HUDEP-2 (cell line): ENCODE measurements around the gene KIAA0586.
"Not testable (repeated sequence)": the region's sequence is repeated elsewhere in the genome, so short reads cannot be mapped to it uniquely, and the experiment has no call there.

Experiments used
- DNase-seq, 76 experiments: peaks; one replicate each; lab custom pipeline; 2025; ENCODE audit not compliant: unreplicated experiment in 76 of 76; lab: John Stamatoyannopoulos, UW

The KIAA0586 gene

DNA sequence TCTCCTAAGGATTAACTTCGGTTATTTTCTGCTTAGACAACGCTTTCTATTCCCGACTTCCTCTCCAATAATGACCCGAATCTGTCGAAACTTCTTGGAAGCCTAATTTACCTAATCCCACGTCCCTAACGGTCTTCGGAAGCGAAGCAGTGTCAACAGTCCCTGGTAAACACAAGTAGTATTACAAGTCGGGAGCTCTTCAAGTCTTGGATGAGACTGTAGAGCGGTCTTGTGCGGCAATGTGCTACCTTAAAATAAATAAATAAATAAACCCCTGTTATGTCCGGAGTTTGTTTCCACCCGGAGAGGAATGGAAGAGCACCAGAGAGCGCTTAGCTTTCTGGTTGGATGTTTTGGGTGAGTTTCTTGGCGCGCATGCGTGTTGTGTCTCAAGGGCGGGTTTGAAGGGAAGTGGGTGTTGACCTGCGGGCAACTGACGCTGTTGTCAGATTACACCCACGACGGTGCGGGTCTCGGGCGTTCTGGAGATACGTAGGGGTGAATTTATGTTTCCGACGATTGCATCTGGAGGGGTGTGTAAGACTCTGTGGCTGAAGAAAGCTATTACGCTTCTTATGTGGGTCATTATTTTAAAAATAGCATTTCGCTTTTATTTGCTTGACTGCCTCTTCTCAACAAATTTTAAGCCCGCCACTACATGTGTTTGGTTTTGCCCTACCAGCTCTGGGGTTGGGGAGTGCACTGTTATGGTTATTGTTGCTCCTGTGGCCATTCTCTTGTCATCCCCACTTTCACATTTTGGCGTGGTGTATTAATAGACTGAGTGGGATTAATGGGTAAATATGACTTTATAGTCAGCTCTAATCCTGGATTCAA is at the start of gene KIAA0586, which contains the start of gene TIMM9:
TSS of gene KIAA0586 (plus strand) at position 439 of the 837 bp plus-strand sequence. CDS start 546 bp downstream, outside the sequence.
TSS of gene TIMM9 (minus strand) at position 251 of the 837 bp plus-strand sequence. CDS start 15,586 bp downstream, outside the sequence.
- peak in 75 of 76 experiments; percentile 35 to 98 (median 94) for DNase-seq

DNA sequence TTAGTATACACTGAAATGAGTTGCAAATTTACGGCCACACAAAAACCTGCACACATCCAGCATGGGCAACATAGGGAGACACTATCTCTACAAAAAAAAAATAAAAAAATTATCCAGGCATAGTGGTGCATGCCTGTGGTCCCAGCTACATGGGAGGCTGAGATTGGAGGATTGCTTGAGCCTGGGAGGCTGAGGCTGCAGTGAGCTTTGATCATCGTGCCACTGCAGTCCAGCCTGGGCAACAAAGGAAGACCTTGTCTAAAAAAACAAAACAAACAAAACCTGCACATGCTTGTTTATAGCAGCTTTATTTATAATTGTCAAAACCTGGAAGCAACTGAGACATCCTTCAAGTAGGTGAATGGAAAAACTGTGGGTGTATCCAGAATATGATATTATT is 36.7 kb upstream of the KIAA0586 start:
- no peak for DNase-seq

DNA sequence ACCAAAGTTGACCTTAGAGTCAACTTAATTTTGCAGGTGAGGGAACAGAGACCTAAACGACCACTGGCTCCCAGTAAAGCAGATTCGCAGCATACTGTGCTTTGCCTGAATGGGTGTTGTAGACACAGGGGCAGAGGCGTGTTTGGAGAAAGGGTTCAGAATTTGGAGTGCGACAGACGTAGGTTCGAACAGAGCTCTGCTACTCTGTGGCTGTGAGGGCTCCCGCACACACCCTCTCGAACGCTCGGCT is 32.0 kb upstream of the KIAA0586 start:
- peak in 1 of 76 experiments; percentile 5 for DNase-seq

DNA sequence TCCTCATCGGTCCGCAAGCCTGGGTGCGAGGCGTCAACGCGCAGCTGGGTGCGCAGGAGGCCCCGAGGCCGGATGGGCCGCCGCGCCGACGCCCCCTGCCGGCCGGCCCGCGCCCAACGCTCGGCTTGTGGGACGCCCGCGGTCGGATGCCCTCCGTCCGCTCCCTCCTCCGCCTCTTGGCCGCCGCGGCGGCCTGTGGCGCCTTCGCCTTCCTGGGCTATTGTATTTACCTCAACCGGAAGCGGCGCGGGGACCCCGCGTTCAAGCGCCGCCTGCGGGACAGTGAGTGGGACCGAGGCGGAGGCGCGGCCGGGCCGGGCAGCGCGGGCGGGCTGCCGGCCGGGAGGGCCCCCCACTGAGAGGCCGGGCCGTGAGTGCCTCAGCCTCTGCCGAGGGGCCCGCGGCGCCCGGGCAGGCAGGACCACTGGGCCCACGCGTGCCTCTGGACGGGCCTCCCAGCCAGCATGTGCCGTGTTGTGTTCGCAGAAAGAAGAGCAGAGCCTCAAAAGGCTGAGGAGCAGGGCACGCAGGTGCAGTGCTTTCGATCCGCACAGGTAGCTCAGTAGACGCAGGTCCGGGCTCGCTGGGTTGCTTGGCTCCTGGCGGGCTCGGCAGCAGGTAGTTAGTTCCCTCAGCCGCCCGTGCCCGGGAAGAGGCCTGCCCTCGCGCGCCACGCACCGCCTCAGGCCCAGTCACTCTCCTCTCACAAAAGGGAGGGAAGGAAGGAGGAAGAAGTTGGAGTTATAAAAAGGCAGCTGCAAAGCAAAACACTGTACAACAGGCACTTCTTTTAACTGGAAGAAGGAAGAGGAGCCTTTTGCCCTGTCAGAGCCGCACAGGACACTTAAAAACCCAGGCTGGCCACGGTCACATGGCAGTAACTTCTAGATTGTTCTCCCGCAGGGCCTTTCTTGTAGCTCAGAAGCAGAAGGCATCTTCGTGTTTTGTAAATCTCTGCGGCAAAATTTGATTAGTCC is 31.4 kb upstream of the KIAA0586 start, which contains the start of gene TOMM20L:
TSS of gene TOMM20L (plus strand) at position 119 of the 977 bp plus-strand sequence. CDS start at position 147, 28 bp downstream.
- DNase-seq = peak in 74 of 76 experiments; percentile 9 to 84 (median 66)

DNA sequence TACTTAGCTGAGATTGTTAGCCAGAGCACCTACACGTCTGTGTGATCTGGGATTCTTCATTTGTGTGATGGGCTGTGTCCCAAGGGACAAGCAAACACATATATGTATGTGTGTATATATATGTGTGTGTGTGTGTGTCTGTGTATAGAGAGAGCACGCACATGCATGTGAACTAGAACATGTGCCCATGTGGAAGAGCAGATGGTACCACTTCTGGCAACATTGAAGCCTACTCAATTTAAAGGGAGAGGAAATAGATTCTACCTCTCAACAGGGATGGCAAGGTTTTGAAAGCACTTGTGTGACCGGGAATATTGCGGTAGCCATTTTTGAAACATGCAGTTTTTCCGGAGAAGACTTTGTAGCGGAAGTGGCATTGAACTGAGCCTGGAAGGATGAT is 30.4 kb upstream of the KIAA0586 start:
- DNase-seq = no peak

DNA sequence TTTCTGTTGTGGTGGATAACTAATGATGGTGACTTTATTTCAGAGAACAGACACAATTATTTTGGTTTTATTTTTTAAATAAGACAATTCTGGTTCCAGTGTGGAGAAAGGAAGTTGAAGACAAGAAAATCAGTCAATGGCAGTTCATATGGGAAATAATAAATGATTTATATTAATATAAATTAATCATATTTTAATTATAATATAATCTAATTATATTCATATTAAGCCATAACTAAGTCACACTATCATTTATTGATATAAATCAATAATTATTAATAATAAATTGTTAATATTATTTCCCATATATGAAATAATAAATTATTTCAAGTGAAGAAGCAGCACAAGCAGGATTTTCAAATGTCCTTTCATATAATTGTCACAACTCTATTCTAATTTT is 29.0 kb upstream of the KIAA0586 start:
- DNase-seq = no peak

DNA sequence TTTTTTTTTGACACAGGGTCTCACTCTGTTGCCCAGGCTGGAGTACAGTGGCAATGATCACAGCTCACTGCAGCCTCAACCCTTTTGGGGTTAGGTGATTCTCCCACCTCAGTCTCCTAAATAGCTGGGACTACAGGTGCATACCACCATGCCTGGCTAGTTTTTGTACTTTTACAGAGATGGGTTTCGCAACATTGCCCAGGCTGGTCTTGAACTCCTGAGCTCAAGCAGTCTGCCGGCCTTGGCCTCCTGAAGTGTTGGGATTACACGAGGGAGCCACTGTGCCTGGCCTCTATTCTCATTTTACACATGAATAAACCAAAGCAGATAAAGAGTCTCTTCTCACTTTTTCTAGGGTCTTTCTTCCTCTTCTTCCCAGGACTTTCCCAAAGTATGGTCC is 28.6 kb upstream of the KIAA0586 start:
- no peak for DNase-seq

DNA sequence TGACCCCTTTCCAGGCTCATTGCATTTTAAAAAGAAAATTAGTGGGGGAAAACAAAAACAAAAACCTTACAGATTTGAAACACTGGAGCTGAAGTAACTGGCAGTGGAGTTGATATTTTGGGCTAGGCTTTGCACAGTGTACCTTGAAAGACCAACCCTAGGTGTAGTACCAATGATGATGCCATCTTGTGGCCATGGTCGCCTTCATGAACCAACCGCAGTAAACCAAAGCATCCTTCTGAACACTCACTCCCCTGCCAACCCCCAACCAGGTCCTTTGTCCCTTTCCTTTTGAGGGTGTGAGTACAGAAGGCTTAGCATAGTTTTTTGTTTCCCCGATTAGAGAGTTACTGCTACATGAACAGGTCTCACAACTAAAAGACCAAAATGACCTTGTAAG is 25.9 kb upstream of the KIAA0586 start:
- no peak for DNase-seq

DNA sequence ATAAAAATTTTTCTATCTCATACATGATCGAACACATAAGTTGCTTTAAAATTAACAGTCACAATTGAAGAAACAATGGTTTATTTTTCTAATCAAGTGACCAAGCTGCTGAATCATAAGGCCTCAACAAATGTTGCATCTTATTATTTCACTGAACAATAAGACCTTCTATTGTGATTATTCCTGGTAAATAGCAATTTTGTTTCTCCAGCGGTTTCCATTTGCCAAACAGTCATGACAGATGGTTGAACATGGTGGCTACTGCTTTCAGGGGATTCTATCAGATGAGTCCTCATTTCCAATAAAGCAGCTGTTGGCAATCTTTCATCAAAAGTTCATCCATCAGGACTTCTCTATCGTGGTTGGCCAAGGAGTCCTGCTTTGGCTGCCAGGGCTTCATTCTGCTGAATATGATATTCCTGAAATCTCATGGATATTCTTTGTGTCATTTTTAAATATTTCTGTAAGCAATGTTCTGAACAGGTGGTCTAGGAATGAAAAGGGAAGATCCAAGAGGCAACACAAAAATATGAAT is 18.8 kb upstream of the KIAA0586 start:
- DNase-seq = no peak

DNA sequence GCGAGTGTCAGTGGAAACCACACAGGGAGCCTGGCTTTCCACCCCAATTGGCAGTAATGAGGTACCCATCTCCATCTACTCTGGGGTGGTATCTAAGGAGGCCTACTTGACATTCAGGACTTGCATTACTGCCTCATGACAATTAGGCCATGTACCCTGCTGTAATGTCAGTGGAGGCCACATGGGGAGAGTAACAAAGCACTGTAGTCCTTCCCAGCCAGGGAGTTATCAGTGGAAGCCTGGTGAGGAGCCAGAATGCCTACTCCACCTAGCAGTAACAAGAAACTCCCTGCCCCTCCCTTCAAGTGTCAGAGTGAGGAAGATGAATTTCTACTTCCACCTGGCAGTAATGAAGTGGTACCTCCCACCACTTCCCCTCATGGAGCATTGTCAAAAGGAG is 12.7 kb upstream of the KIAA0586 start:
- peak in 71 of 76 experiments; percentile 15 to 80 (median 54) for DNase-seq

DNA sequence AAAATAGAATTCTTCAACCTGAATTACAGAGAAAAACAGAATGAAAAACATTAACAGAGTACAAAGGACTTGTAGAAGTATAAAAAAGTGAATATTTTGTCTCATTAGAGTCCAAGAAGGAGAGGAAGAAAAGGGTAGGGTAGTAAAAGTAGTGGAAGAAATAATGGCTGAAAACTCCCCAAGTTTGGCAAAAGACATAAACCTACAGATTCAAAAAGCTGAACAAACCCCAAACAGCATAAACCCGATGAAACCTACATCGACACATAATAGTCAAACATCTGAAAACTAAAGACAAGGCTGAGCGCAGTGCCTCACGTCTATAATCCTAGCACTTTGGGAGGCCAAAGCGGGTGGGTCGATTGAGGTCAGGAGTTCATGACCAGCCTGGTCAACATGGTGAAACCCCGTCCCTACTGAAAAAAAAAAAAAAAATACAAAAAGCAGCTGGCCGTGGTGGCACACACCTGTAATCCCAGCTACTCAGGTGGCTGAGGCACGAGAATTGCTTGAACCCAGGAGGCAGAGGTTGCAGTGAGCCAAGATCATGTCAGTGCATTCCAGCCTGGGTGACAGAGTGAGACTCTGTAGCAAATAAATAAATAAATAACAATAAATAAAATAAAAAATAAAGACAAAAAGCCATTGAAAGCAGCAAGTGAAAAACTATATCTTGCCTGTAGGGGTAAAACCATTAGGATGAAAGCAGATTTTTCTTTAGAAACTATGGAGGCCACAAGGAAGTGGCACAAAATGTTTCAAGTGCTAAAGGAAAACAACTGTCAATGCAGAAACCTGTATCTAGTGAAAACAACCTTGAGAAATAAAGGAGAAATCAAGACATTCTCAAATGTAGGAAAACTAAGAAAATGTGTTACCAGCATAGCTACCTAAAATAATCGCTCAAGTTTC is 11.6 kb upstream of the KIAA0586 start:
- no peak for DNase-seq

DNA sequence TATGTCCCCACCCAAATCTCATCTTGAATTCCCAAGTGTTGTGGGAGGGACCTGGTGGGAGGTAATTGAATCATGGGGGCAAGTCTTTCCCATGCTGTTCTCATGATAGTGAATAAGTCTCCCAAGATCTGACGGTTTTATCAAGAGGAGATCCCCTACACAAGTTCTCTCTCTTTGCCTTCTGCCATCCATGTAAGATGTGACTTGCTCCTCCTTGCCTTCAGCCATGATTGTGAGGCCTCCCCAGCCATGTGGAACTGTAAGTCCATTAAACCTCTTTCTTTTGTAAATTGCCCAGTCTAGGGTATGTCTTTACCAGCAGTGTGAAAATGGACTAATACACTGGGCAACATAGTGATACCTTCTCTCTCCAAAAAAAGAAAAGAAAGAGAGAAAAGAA is 10.6 kb upstream of the KIAA0586 start:
- not testable (repeated sequence) for DNase-seq

DNA sequence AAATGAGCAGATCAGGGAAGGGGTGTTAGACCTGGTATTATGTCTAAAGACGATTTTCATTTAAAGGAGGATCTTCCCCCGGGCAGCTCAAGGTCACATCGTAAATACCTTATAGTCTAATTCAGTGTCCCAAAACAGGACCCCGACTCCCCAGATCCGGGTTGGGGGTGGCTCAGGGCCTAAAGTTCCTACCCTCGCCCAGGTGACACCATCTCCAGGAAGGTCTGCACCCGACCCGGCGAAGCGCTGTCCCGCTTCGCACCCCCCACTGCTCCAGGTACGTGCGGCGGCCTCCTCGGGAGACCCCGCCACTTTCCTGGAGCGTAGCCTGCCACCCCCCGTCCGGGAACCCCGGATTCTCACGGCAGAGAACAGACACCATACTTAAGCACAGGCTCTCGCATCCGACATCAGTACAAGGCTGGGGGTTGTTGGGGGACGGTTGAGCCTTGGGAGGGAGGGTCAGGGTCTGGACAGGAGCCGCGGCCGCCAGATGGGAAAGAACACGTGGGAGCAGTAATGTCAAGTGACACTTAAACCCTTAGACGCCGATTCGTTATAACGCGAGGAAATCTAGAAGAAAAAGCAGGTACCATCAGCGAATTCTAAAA is 744 bp upstream of the KIAA0586 start:
- peak in 68 of 76 experiments; percentile 5 to 77 (median 46) for DNase-seq

DNA sequence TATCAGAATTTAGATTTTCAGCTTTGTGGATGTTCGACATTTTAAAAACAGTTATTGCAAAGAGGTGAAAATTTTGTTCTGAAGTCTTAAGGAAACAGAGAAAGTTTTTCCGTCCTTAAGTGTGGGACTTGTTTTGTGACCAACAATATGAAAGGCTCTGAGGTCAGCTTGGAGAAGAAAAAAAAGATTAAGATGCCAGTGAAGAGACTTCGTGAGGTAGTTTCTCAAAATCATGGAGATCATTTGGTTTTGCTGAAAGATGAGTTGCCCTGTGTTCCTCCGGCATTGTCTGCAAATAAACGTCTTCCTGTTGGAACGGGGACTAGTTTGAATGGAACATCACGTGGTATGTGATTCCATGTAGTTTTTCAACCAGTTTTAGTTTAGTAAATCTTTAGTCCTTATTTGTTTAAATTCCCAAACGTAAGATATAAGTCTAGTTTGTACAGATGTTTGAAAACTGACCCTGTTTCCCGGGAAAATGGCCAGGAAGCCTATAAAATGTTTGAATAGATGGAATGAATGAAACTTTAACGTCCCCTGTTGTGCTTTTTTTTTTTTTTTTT is 682 bp downstream of the KIAA0586 start:
- DNase-seq = peak in 47 of 76 experiments; percentile 1 to 58 (median 28)

DNA sequence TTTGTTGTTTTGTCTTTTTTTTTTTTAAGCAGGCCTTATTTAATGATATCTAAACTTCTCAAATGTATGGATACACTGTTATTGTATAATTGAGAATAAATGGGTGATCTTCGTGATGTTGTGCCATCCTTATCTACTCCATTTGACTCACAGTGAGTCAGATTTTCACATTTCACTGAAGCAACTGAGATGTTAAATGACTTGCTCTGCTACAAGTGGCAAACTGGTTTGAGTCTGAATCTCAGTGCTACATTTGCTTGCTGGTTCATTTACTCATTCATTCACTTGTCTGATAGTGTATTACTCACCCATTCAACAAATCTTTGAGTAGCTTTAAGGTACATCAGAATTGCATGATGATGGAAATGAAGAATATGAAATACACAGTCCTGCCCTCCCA is 2.6 kb downstream of the KIAA0586 start:
- peak in 12 of 76 experiments; percentile 4 to 42 (median 16) for DNase-seq

DNA sequence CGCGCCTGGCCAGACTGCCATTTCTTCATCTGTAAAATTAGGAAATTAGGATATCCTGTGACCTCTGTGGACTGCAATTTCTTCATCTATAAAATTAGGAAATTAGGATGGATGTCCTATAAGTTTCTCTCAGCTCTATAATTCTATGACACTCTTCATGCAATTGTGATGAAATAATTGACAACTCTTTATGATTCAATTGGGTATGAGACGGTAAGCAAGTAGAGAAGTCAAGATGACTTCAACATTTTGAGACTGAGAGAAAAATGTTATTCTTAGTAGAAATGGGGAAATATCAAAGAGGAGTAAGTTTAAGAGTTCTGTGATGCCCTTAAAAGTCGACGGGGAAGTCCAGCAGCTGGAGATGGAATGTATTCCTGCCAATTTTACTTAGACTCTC is 12.0 kb downstream of the KIAA0586 start:
- DNase-seq = no peak

DNA sequence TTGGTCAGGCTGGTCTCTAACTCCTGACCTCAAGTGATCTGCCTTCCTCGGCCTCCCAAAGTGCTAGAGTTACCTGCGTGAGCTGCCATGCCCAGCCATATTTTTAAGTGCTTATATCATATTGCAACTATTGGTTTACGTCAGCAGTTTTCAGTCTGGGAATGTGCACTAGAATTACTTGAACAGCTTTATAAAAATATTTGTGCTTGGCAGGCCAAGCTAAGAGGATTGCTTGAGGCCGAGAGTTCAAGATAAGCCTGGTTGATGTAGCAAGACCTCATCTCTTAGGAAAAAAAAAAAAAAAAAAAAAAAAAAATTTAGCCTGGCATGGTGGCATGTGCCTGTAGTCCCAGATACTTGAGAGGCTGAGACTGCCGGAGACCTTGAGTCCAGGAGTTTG is 17.1 kb downstream of the KIAA0586 start:
- DNase-seq = no peak

DNA sequence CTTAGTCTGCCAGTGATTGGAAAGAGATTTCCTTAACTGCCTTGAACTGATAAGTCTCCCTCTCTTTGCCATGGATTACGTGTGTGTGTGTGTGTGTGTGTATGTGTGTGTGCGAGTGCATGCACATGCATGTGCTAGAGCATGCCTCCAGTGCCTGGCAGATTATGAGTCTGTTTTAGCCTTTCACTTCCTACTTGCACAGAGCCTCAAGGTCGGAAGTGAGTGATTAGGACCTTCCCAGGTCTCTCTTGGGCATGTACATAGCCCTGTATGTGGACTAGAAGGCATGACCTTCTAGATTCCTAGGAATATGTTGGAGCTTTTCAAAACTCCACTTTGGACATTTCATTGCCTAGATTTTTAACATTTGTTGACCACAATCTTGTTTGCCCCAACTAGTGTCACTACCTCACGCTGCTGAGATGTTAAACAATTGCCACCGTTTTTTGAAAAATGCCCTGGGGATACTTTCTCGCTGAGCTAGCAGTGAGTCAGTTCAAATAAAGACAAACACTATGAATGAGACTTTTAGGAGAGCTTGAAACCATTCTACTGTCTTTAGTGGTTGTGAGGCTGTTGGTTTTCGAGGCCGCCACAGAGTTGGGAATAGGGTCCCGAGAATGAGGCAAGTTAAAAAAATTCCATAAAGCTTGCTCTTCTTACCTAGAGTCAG is 28.2 kb downstream of the KIAA0586 start:
- no peak for DNase-seq

DNA sequence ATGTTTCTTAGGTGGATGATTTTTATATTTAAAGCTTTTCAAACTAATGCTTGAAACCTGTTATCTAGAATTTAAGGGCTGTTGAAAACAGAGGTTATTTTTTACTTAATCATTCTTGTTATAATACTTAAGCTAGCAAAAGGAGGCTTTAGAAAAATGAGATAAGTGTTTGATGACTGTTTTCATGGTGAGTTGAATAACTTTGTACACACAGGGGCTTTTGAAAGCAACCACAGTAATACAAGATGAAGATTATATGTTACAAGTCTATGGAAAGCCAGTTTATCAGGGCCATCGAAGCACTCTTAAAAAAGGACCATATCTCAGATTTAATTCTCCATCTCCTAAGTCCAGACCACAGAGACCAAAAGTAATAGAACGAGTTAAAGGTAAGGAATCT is 33.3 kb downstream of the KIAA0586 start:
- DNase-seq = no peak
